IMR-90 (cell line): Measurements from ENCODE around the gene ARF3. TPM values are rescaled to one million over a fixed set of nuclear protein-coding genes. Genes with fewer than 3 reads are reported as not detected.

ENCODE experiments used
- ATAC-seq: fragments of 200-7000 bp; cut with Tn5 transposase; 2 replicates; pipeline ENCODE4 v1.9.1; 2020; ENCODE audit warnings: low read depth, mild to moderate bottlenecking, moderate library complexity
- BruUV-seq: library from RNA; stranded (reverse); fragments of 400-500 nt; replicated peaks from 2 replicates; lab custom pipeline; 2021; lab: Mats Ljungman, UMichigan
- CTCF ChIA-PET: fragments of 300-600 bp; formaldehyde crosslinking; extraction: SDS; loops from one replicate; lab custom pipeline; 2021; ENCODE audit warnings: antibody characterized with exemption; lab: Yijun Ruan, JAX
- POLR2A ChIA-PET: fragments of 300-600 bp; sonication (Branson Sonifier 250); formaldehyde crosslinking; loops from one replicate; lab custom pipeline; 2022; ENCODE audit warnings: antibody characterized with exemption; ENCODE audit not compliant: unreplicated experiment; lab: Charles Lee
- DNase-seq: peaks from one replicate; pipeline ENCODE4 v3.0.0; 2013
- H2AFZ ChIP-seq: replicated peaks from 2 replicates; pipeline ENCODE3; 2013; ENCODE audit warnings: low read length, mild to moderate bottlenecking; ENCODE audit not compliant: poor library complexity
- H2AK5ac ChIP-seq: 2 replicates; pipeline ENCODE4 v1.6.1; 2013; ENCODE audit warnings: low read depth, low read length, inconsistent platforms
- H2AK9ac ChIP-seq: replicated peaks from 2 replicates; pipeline ENCODE3; 2013; ENCODE audit warnings: mild to moderate bottlenecking, low read depth, low read length, moderate library complexity; ENCODE audit not compliant: poor library complexity
- H2BK120ac ChIP-seq: 2 replicates; pipeline ENCODE4 v1.6.1; 2013; ENCODE audit warnings: low read depth, low read length, inconsistent platforms
- H2BK15ac ChIP-seq: 3 replicates; pipeline ENCODE4 v1.6.1; 2013; ENCODE audit warnings: low read depth, low read length, inconsistent platforms
- H2BK20ac ChIP-seq: 2 replicates; pipeline ENCODE4 v1.6.1; 2013; ENCODE audit warnings: low read depth, mild to moderate bottlenecking, inconsistent platforms, low read length, moderate library complexity
- H2BK5ac ChIP-seq: 2 replicates; pipeline ENCODE4 v1.6.1; 2013; ENCODE audit warnings: mild to moderate bottlenecking, low read depth, low read length, inconsistent platforms; ENCODE audit not compliant: poor library complexity, severe bottlenecking
- H3K14ac ChIP-seq: replicated peaks from 2 replicates; pipeline ENCODE4 v1.6.1; 2013; ENCODE audit warnings: low read depth, low read length, inconsistent platforms
- H3K18ac ChIP-seq: 2 replicates; pipeline ENCODE4 v1.6.1; 2013; ENCODE audit warnings: low read depth, low read length, control low read depth
- H3K23ac ChIP-seq: 2 replicates; pipeline ENCODE4 v1.6.1; 2013; ENCODE audit warnings: low read depth, low read length, inconsistent platforms
- H3K27ac ChIP-seq: 2 replicates; pipeline ENCODE4 v1.5.1; 2013; ENCODE audit warnings: mild to moderate bottlenecking, control low read depth, low read length; ENCODE audit not compliant: insufficient read depth
- H3K27me3 ChIP-seq: 2 replicates; pipeline ENCODE4 v1.6.1; 2013; ENCODE audit warnings: low read length; ENCODE audit not compliant: control insufficient read depth, insufficient read depth
- H3K36me3 ChIP-seq: 2 replicates; pipeline ENCODE4 v1.6.1; 2013; ENCODE audit warnings: low read length, mixed read lengths; ENCODE audit not compliant: control insufficient read depth, insufficient read depth
- H3K4ac ChIP-seq: 2 replicates; pipeline ENCODE4 v1.6.1; 2013; ENCODE audit warnings: low read depth, low read length, inconsistent platforms
- H3K4me1 ChIP-seq: 2 replicates; pipeline ENCODE4 v1.6.1; 2013; ENCODE audit warnings: low read length, mixed read lengths; ENCODE audit not compliant: control insufficient read depth, insufficient read depth
- H3K4me2 ChIP-seq: 2 replicates; pipeline ENCODE4 v1.6.1; 2013; ENCODE audit warnings: low read depth, mild to moderate bottlenecking, control low read depth, low read length, moderate library complexity
- H3K4me3 ChIP-seq: 2 replicates; pipeline ENCODE4 v1.5.1; 2013; ENCODE audit warnings: low read depth, mild to moderate bottlenecking, control low read depth, low read length, moderate library complexity; ENCODE audit not compliant: insufficient read depth
- H3K56ac ChIP-seq: 2 replicates; pipeline ENCODE4 v1.6.1; 2013; ENCODE audit warnings: low read length, inconsistent platforms; ENCODE audit not compliant: insufficient read depth; ENCODE audit errors: extremely low read depth
- H3K79me1 ChIP-seq, 2 experiments: 2 replicates each; pipeline ENCODE4 v1.6.1; 2013; ENCODE audit warnings: low read length in 2 of 2, inconsistent platforms in 1 of 2, low read depth in 1 of 2
- H3K9ac ChIP-seq: 2 replicates; pipeline ENCODE4 v1.6.1; 2013; ENCODE audit warnings: low read depth, low read length, control low read depth
- H3K9me1 ChIP-seq: 2 replicates; pipeline ENCODE4 v1.6.1; 2013; ENCODE audit warnings: low read length, inconsistent platforms; ENCODE audit not compliant: insufficient read depth
- H3K9me3 ChIP-seq: 2 replicates; pipeline ENCODE4 v1.6.1; 2013; ENCODE audit warnings: low read length; ENCODE audit not compliant: control insufficient read depth, insufficient read depth
- H4K20me1 ChIP-seq: 2 replicates; pipeline ENCODE4 v1.6.1; 2013; ENCODE audit warnings: low read length, inconsistent platforms; ENCODE audit not compliant: insufficient read depth
- H4K5ac ChIP-seq: 2 replicates; pipeline ENCODE4 v1.6.1; 2013; ENCODE audit warnings: mild to moderate bottlenecking, low read depth, low read length, control low read depth
- H4K8ac ChIP-seq, 2 experiments: 2 replicates each; pipeline ENCODE4 v1.6.1; 2013; ENCODE audit warnings: low read depth in 2 of 2, low read length in 2 of 2, control low read depth in 1 of 2, inconsistent platforms in 1 of 2
- H4K91ac ChIP-seq: 2 replicates; pipeline ENCODE4 v1.6.1; 2013; ENCODE audit warnings: low read depth, low read length, inconsistent platforms; ENCODE audit not compliant: insufficient read depth
- WGBS, 2 experiments: methylation state at CpG; one replicate each; pipeline versions ENCODE4 v1.1.5 to v1.1.7; 2013; ENCODE audit warnings: missing lambda C conversion rate in 2 of 2; ENCODE audit not compliant: insufficient read length in 1 of 2; ENCODE audit errors: extremely low coverage in 2 of 2; 5-methylcytosine and 5-hydroxymethylcytosine counted together
- dilution Hi-C: fragments of 300-500 bp; cut with HindIII; formaldehyde crosslinking; loops from one replicate; pipeline ENCODE4 v1.14.3; 2018; ENCODE audit warnings: low sequenced_read_pairs; ENCODE audit not compliant: unreplicated experiment
- in situ Hi-C: fragments of 300-500 bp; cut with MboI; formaldehyde crosslinking; loops from 3 replicates; pipeline ENCODE4 v1.14.3; 2019; ENCODE audit warnings: low sequenced_read_pairs, inconsistent platforms, mixed read lengths
- intact Hi-C: fragments of 100-400 bp; cut with micrococcal nuclease; formaldehyde crosslinking; loops from 2 replicates; pipeline ENCODE4 v1.10.0; 2022
- polyA plus RNA-seq, 3 experiments: library from polyadenylated mRNA; depleted of rRNA; stranded (reverse); fragments of >200 nt; gene quantifications; 2 replicates each; pipeline ENCODE4 v1.2.3, GENCODE V29; 2012; ENCODE audit warnings: low replicate concordance in 1 of 3
- total RNA-seq: library from RNA; depleted of rRNA; stranded (reverse); fragments of >200 nt; gene quantifications from 2 replicates; pipeline ENCODE4 v1.2.3, GENCODE V29; 2012
- TF ChIP-seq, protein P1 (sequence below): fragments of 150-350 bp; IDR thresholded peaks from 2 replicates; pipeline ENCODE4 v1.6.1; 2016; ENCODE audit warnings: low read depth, mild to moderate bottlenecking, low read length, moderate library complexity, borderline replicate concordance
- TF ChIP-seq, protein P2 (sequence below): conservative IDR thresholded peaks from 2 replicates; pipeline ENCODE4 v1.5.1; 2012; ENCODE audit warnings: mild to moderate bottlenecking, low read depth, low read length, improper control_type of control experiment

ARF3 gene
- total and polyA plus RNA-seq, 2 of the 4 experiments (the other 2 are of a cell fraction) = 97.7 to 198 TPM

DNA sequence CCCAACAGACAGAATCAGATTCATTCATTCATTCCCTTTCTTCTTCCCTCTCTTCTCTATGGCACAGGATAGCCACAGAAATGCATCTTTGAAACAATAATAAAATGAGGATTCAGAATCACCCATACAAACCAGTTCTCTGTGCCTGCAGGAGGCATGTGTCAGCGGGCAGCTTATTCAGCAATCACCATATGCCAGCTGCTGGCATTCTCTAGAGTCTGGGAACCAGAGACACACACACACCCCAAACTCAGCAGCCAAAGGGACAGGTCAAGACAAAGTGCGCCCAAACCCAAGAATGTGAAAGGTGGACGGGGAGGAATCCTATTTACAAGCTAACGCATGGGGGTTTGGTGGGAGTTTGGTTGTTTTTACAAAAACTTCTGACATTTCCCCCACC lies 14.1 kb downstream of the ARF3 start:
- peaks cover 44 to 82% of the 10 kb centered on the region in 2 experiments for H3K79me1 ChIP-seq
- H3K9me1 ChIP-seq = peaks cover 22% of the 10 kb centered on the region; the same call in 1 of the 2 replicates
- no peak overlapping the region for H2BK5ac ChIP-seq
- WGBS, 2 experiments = no CpG with 5 or more reads among the region's 4 CpGs
- no peak overlapping the region for H4K5ac ChIP-seq
- H3K4ac ChIP-seq = no peak overlapping the region
- H3K27ac ChIP-seq = no peak overlapping the region
- no peak overlapping the region for H3K4me3 ChIP-seq
- no peaks in the 10 kb centered on the region for H3K27me3 ChIP-seq
- no peak overlapping the region for H2BK20ac ChIP-seq
- H3K4me2 ChIP-seq = no peak overlapping the region
- H4K20me1 ChIP-seq = peaks cover 86% of the 10 kb centered on the region
- in situ Hi-C loops (no loop called here), dilution Hi-C loops (no loop called here), intact Hi-C loops (no loop called here)
- POLR2A ChIA-PET = no interaction called here
- no peak overlapping the region for H2AFZ ChIP-seq
- TF ChIP-seq, protein P1, sequence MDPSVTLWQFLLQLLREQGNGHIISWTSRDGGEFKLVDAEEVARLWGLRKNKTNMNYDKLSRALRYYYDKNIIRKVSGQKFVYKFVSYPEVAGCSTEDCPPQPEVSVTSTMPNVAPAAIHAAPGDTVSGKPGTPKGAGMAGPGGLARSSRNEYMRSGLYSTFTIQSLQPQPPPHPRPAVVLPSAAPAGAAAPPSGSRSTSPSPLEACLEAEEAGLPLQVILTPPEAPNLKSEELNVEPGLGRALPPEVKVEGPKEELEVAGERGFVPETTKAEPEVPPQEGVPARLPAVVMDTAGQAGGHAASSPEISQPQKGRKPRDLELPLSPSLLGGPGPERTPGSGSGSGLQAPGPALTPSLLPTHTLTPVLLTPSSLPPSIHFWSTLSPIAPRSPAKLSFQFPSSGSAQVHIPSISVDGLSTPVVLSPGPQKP = no peak
- TF ChIP-seq, protein P2, sequence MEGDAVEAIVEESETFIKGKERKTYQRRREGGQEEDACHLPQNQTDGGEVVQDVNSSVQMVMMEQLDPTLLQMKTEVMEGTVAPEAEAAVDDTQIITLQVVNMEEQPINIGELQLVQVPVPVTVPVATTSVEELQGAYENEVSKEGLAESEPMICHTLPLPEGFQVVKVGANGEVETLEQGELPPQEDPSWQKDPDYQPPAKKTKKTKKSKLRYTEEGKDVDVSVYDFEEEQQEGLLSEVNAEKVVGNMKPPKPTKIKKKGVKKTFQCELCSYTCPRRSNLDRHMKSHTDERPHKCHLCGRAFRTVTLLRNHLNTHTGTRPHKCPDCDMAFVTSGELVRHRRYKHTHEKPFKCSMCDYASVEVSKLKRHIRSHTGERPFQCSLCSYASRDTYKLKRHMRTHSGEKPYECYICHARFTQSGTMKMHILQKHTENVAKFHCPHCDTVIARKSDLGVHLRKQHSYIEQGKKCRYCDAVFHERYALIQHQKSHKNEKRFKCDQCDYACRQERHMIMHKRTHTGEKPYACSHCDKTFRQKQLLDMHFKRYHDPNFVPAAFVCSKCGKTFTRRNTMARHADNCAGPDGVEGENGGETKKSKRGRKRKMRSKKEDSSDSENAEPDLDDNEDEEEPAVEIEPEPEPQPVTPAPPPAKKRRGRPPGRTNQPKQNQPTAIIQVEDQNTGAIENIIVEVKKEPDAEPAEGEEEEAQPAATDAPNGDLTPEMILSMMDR = no peak
- peaks cover 29% of the 10 kb centered on the region for H3K36me3 ChIP-seq
- no peak overlapping the region for H2AK9ac ChIP-seq
- DNase-seq = no peak
- no peak overlapping the region for H2AK5ac ChIP-seq
- CTCF ChIA-PET = no interaction called here
- BruUV-seq = no TSS peak
- no peak overlapping the region for H3K9ac ChIP-seq
- H2BK120ac ChIP-seq = no peak overlapping the region
- H4K8ac ChIP-seq = no peak overlapping the region
- H4K91ac ChIP-seq = no peak overlapping the region
- H3K56ac ChIP-seq = no peak overlapping the region
- no peaks in the 10 kb centered on the region for H3K9me3 ChIP-seq
- no peak for ATAC-seq
- peaks cover 6% of the 10 kb centered on the region for H3K4me1 ChIP-seq
- no peak overlapping the region for H3K23ac ChIP-seq
- H3K18ac ChIP-seq = no peak overlapping the region
- no peak overlapping the region for H2BK15ac ChIP-seq
- no peak overlapping the region for H3K14ac ChIP-seq
